A673 (cell line): ENCODE measurements around the gene CDK11B.

Experiments
- CTCF ChIP-seq: fragments of 300-800, 200-600 bp; sonication (generic); conservative IDR thresholded peaks from 2 replicates; pipeline ENCODE4 v1.5.1; 2017; ENCODE audit warnings: low read depth, mild to moderate bottlenecking, antibody characterized with exemption, low read length, moderate library complexity, mixed read lengths
- EZH2 ChIP-seq: fragments of 200-600 bp; sonication (generic); IDR thresholded peaks from 2 replicates; pipeline ENCODE4 v1.6.1; 2017; ENCODE audit warnings: borderline replicate concordance, low read depth, mild to moderate bottlenecking, mixed read lengths, antibody characterized with exemption, low read length; ENCODE audit not compliant: poor library complexity, severe bottlenecking

DNA sequence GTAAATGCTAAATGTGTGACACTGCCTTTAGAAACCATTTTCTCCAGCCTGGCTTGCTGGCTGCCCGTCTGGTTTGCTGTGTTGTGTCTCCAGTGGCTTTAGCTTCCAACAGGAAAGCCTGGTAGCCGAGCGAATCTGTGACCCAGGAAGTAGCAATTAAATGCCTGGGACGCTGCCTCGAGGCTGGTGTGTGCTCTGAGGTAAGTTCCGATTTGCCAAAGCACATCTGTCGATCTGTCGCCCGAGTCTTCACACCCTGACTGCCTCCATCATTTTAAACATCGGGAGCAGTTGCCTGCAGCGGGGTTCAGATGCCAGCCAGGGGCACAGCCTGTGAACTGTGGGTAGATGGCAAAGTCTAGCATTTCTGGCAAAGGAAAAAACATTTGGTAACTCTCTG, 41.3 kb downstream of the CDK11B start:
- TF ChIP-seq CTCF (no peak), EZH2 (no peak)
